Embryonic facial prominence (tissue), 1 donor: ENCODE results near the gene APBB2.

Source experiments
- DNase-seq: peaks from one replicate; pipeline ENCODE4 v3.0.0-alpha.2; 2016; ENCODE audit errors: extremely low spot score

Gene APBB2

GRCh38 chr4:41215969-41216293 is 1.6 kb upstream of the APBB2 start:
- DNase-seq: no peak

- DNase-seq: no peak
Measured at GRCh38 chr4:41215155-41215554, 813 bp upstream of the APBB2 start.

GRCh38 chr4:41214825-41215146 is 444 bp upstream of the APBB2 start:
- no peak for DNase-seq

- DNase-seq: no peak
Measured at GRCh38 chr4:41213625-41214135, 662 bp downstream of the APBB2 start.

- DNase-seq: no peak
Measured at GRCh38 chr4:41212616-41213203, 1.6 kb downstream of the APBB2 start.

GRCh38 chr4:41211951-41212615 is 2.3 kb downstream of the APBB2 start:
- DNase-seq: no peak

- no peak for DNase-seq
Measured at GRCh38 chr4:41209901-41210300, 4.4 kb downstream of the APBB2 start.

- no peak for DNase-seq
Measured at GRCh38 chr4:41209187-41209586, 5.2 kb downstream of the APBB2 start.

- no peak for DNase-seq
Measured at GRCh38 chr4:41207291-41207831, 7.0 kb downstream of the APBB2 start.

- DNase-seq: no peak
Measured at GRCh38 chr4:41205854-41206460, 8.4 kb downstream of the APBB2 start.

GRCh38 chr4:41205130-41205529 is 9.2 kb downstream of the APBB2 start:
- DNase-seq: no peak

GRCh38 chr4:41204400-41204978 is 9.9 kb downstream of the APBB2 start:
- no peak for DNase-seq

- DNase-seq: no peak
Measured at GRCh38 chr4:41203841-41204240, 10.5 kb downstream of the APBB2 start.

GRCh38 chr4:41202820-41203568 is 11.3 kb downstream of the APBB2 start:
- DNase-seq: no peak

- DNase-seq: no peak
Measured at GRCh38 chr4:41202356-41202755, 12.0 kb downstream of the APBB2 start.

GRCh38 chr4:41200486-41201017 is 13.8 kb downstream of the APBB2 start:
- no peak for DNase-seq

- no peak for DNase-seq
Measured at GRCh38 chr4:41199788-41200187, 14.6 kb downstream of the APBB2 start.

- no peak for DNase-seq
Measured at GRCh38 chr4:41197996-41198395, 16.3 kb downstream of the APBB2 start.

GRCh38 chr4:41197495-41197894 is 16.8 kb downstream of the APBB2 start:
- no peak for DNase-seq

- DNase-seq: no peak
Measured at GRCh38 chr4:41196633-41197332, 17.6 kb downstream of the APBB2 start.

GRCh38 chr4:41192136-41192535 is 22.2 kb downstream of the APBB2 start:
- DNase-seq: no peak
